Large intestine (tissue), 3 donors: Measurements from ENCODE around the gene CDH13. TPM values are rescaled to one million over a fixed set of nuclear protein-coding genes. Genes with fewer than 3 reads are reported as not detected.

ENCODE experiments used
- DNase-seq, 2 donors: peaks; one replicate each; pipeline versions ENCODE4 v3.0.0 to v3.0.0-alpha.2; 2013
- H3K27ac ChIP-seq: one replicate; pipeline ENCODE4 v1.5.1; 2013; ENCODE audit warnings: low read length
- H3K27me3 ChIP-seq: 2 replicates; pipeline ENCODE4 v1.6.1; 2013; ENCODE audit warnings: low read length; ENCODE audit not compliant: control insufficient read depth, insufficient read depth
- H3K36me3 ChIP-seq: 2 replicates; pipeline ENCODE4 v1.6.1; 2013; ENCODE audit warnings: low read length; ENCODE audit not compliant: control insufficient read depth, insufficient read depth
- H3K4me1 ChIP-seq: one replicate; pipeline ENCODE4 v1.6.1; 2013; ENCODE audit warnings: low read length; ENCODE audit not compliant: control insufficient read depth, insufficient read depth
- H3K4me3 ChIP-seq: one replicate; pipeline ENCODE4 v1.5.1; 2013; ENCODE audit warnings: low read length
- H3K9me3 ChIP-seq: one replicate; pipeline ENCODE4 v1.6.1; 2013; ENCODE audit warnings: mild to moderate bottlenecking, low read depth, low read length, moderate library complexity; ENCODE audit not compliant: control insufficient read depth
- WGBS: methylation state at CpG from one replicate; pipeline ENCODE4 v1.1.5; 2013; ENCODE audit warnings: low lambda C conversion rate; ENCODE audit not compliant: insufficient coverage; 5-methylcytosine and 5-hydroxymethylcytosine counted together
- polyA plus RNA-seq: library from polyadenylated mRNA; unstranded; fragments of 120-200 nt; gene quantifications from one replicate; pipeline ENCODE4 v1.2.1, GENCODE V29; 2013

CDH13 gene
- polyA plus RNA-seq, 1 donor, result 17.1 TPM

GRCh38 chr16:83577078-83577745 lies 950.4 kb downstream of the CDH13 start:
- Histone ChIP-seq H3K4me3 (no peak overlapping the region), H3K4me1 (no peaks in the 10 kb centered on the region)
- no peak for DNase-seq

GRCh38 chr16:83578171-83578570 lies 951.4 kb downstream of the CDH13 start:
- Histone ChIP-seq H3K4me1 (no peaks in the 10 kb centered on the region), H3K9me3 (no peaks in the 10 kb centered on the region), H3K27me3 (no peaks in the 10 kb centered on the region), H3K36me3 (no peaks in the 10 kb centered on the region), H3K4me3 (no peak overlapping the region), H3K27ac (no peak overlapping the region)
- 29% methylated on average over 1 of the region's 7 CpGs for WGBS
- no peak for DNase-seq

More at GRCh38 chr16:83577078-83577745, 950.4 kb downstream of the CDH13 start:
- no CpG with 5 or more reads among the region's 7 CpGs for WGBS
- H3K9me3 ChIP-seq, result no peaks in the 10 kb centered on the region
- H3K36me3 ChIP-seq, result no peaks in the 10 kb centered on the region
- H3K27ac ChIP-seq, result no peak overlapping the region
- H3K27me3 ChIP-seq, result no peaks in the 10 kb centered on the region

- no peak overlapping the region for H3K27ac ChIP-seq
- H3K9me3 ChIP-seq, result no peaks in the 10 kb centered on the region
- H3K4me1 ChIP-seq, result no peaks in the 10 kb centered on the region
- no peaks in the 10 kb centered on the region for H3K27me3 ChIP-seq
- no peak for DNase-seq
- H3K4me3 ChIP-seq, result no peak overlapping the region
- 60% methylated on average over 1 of the region's 1 CpG for WGBS
- H3K36me3 ChIP-seq, result no peaks in the 10 kb centered on the region
Observed at GRCh38 chr16:83579027-83579426, 952.3 kb downstream of the CDH13 start.

GRCh38 chr16:83579436-83579835 lies 952.7 kb downstream of the CDH13 start:
- no peaks in the 10 kb centered on the region for H3K9me3 ChIP-seq
- no peak for DNase-seq
- H3K36me3 ChIP-seq, result no peaks in the 10 kb centered on the region
- no peak overlapping the region for H3K27ac ChIP-seq
- no CpG with 5 or more reads among the region's 3 CpGs for WGBS
- no peaks in the 10 kb centered on the region for H3K4me1 ChIP-seq
- no peak overlapping the region for H3K4me3 ChIP-seq
- H3K27me3 ChIP-seq, result no peaks in the 10 kb centered on the region

GRCh38 chr16:83581082-83581481 lies 954.3 kb downstream of the CDH13 start:
- Histone ChIP-seq H3K27me3 (no peaks in the 10 kb centered on the region), H3K36me3 (no peaks in the 10 kb centered on the region), H3K4me1 (no peaks in the 10 kb centered on the region), H3K27ac (no peak overlapping the region), H3K9me3 (no peaks in the 10 kb centered on the region), H3K4me3 (no peak overlapping the region)
- DNase-seq, result no peak
- no CpG with 5 or more reads among the region's 2 CpGs for WGBS

- H3K27ac ChIP-seq, result no peak overlapping the region
- no peaks in the 10 kb centered on the region for H3K4me1 ChIP-seq
- H3K9me3 ChIP-seq, result no peaks in the 10 kb centered on the region
- H3K36me3 ChIP-seq, result no peaks in the 10 kb centered on the region
- H3K27me3 ChIP-seq, result no peaks in the 10 kb centered on the region
- WGBS, result 80% methylated on average over 1 of the region's 5 CpGs
- H3K4me3 ChIP-seq, result no peak overlapping the region
- no peak for DNase-seq
Observed at GRCh38 chr16:83581994-83582747, 955.4 kb downstream of the CDH13 start.

- no peaks in the 10 kb centered on the region for H3K4me1 ChIP-seq
- WGBS, result no CpG with 5 or more reads among the region's 13 CpGs
- peak in 1 of 2 donors; percentile 3 for DNase-seq
- H3K36me3 ChIP-seq, result no peaks in the 10 kb centered on the region
- no peaks in the 10 kb centered on the region for H3K27me3 ChIP-seq
- H3K27ac ChIP-seq, result no peak overlapping the region
- H3K9me3 ChIP-seq, result no peaks in the 10 kb centered on the region
- H3K4me3 ChIP-seq, result no peak overlapping the region
Observed at GRCh38 chr16:83586036-83586435, 959.3 kb downstream of the CDH13 start.

- WGBS, result 59% methylated on average over 3 of the region's 11 CpGs
- Histone ChIP-seq H3K4me3 (no peak overlapping the region), H3K27ac (no peak overlapping the region), H3K36me3 (no peaks in the 10 kb centered on the region), H3K4me1 (no peaks in the 10 kb centered on the region), H3K27me3 (no peaks in the 10 kb centered on the region), H3K9me3 (no peaks in the 10 kb centered on the region)
- no peak for DNase-seq
Observed at GRCh38 chr16:83586461-83587200, 959.9 kb downstream of the CDH13 start.

GRCh38 chr16:83587201-83587600 lies 960.4 kb downstream of the CDH13 start:
- Histone ChIP-seq H3K27me3 (no peaks in the 10 kb centered on the region), H3K4me3 (no peak overlapping the region), H3K36me3 (no peaks in the 10 kb centered on the region), H3K27ac (no peak overlapping the region), H3K9me3 (no peaks in the 10 kb centered on the region), H3K4me1 (no peaks in the 10 kb centered on the region)
- no peak for DNase-seq
- WGBS, result no CpG with 5 or more reads among the region's 12 CpGs

- no peak for DNase-seq
- WGBS, result no CpG with 5 or more reads among the region's 3 CpGs
- Histone ChIP-seq H3K4me3 (no peak overlapping the region), H3K27ac (no peak overlapping the region), H3K36me3 (no peaks in the 10 kb centered on the region), H3K9me3 (no peaks in the 10 kb centered on the region), H3K4me1 (no peaks in the 10 kb centered on the region), H3K27me3 (no peaks in the 10 kb centered on the region)
Observed at GRCh38 chr16:83588070-83588469, 961.3 kb downstream of the CDH13 start.
